ENCODE measurements around the gene PCMTD2.

DNA sequence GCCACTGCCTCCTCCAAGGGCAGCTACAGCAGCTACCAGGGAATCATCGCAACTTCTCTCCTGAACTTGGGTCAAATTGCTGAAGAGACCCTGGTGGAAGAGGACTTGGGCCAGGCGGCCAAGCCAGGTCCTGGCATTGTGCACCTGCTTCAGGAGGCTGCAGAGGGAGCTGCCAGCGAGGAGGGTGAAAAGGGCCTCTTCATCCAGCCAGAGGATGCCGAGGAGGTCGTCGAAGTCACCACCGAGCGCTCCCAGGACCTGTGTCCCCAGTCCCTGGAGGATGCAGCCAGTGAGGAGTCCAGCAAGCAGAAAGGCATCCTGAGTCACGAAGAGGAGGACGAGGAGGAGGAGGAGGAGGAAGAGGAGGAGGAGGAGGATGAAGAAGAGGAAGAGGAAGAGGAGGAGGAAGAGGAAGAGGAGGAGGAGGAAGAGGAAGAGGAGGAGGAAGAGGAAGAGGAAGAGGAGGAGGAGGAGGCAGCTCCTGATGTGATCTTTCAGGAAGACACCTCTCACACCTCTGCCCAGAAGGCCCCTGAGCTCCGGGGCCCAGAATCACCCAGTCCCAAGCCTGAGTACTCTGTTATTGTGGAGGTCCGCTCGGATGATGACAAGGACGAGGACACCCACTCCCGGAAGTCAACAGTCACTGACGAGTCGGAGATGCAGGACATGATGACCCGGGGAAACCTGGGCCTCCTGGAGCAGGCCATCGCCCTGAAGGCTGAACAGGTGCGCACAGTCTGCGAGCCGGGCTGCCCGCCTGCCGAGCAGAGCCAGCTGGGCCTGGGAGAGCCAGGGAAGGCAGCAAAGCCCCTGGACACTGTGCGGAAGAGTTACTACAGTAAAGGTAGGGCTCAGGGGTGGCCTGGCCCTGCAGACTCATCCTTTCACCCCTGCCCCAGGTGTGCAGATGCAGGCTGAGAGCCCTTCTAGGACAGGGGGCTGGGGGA is 47.6 kb upstream of the PCMTD2 start:
- TF ChIP-seq POLR2AphosphoS5 (IDR thresholded peaks at IDR 0.05; ENCODE audit: low read depth, low read length) (no peak), TAF1 (IDR thresholded peaks at IDR 0.05; ENCODE audit: borderline replicate concordance, insufficient read depth, low read length) (no peak), FOXP2 (optimal IDR thresholded peaks at IDR 0.05; ENCODE audit: borderline replicate concordance, extremely low read depth, extremely low read length, insufficient read depth) (no peak)

Data from PFSK-1 (cell line).